GM23338 (cell line): ENCODE results near the gene SPNS3. TPM values are rescaled to one million over a fixed set of nuclear protein-coding genes. Genes with fewer than 3 reads are reported as not detected.
A peak's percentile ranks its signal among the peaks of the same experiment; 100 is the strongest.

ENCODE experiments used
- ATAC-seq: fragments of 200-7000 bp; cut with Tn5 transposase; 3 replicates; pipeline ENCODE4 v1.9.1; 2020
- DNase-seq: peaks from one replicate; pipeline ENCODE4 v3.0.0-alpha.2; 2015; ENCODE audit warnings: low spot score
- H2AFZ ChIP-seq: fragments of 200-600 bp; sonication (generic); 2 replicates; pipeline ENCODE4 v1.8.0; 2016; ENCODE audit warnings: antibody characterized with exemption, mild to moderate bottlenecking, moderate library complexity
- H3F3A ChIP-seq: fragments of 200-600 bp; sonication (generic); replicated peaks from 2 replicates; pipeline ENCODE4 v1.8.0; 2017; ENCODE audit warnings: antibody characterized with exemption, mixed run types, low read depth
- H3K27ac ChIP-seq: fragments of 200-600 bp; sonication (generic); 2 replicates; pipeline ENCODE4 v1.6.1; 2016; ENCODE audit warnings: low read depth
- H3K27me3 ChIP-seq: fragments of 200-600 bp; sonication (generic); 2 replicates; pipeline ENCODE4 v1.8.0; 2016; ENCODE audit warnings: mild to moderate bottlenecking, mixed run types, moderate library complexity; ENCODE audit not compliant: insufficient read depth
- H3K36me3 ChIP-seq: fragments of 200-600 bp; sonication (generic); 2 replicates; pipeline ENCODE4 v1.8.0; 2016; ENCODE audit warnings: mild to moderate bottlenecking; ENCODE audit not compliant: insufficient read depth
- H3K4me1 ChIP-seq: fragments of 200-600 bp; sonication (generic); 2 replicates; pipeline ENCODE4 v1.8.0; 2016; ENCODE audit warnings: mild to moderate bottlenecking, moderate library complexity; ENCODE audit not compliant: insufficient read depth
- H3K4me2 ChIP-seq: fragments of 200-600 bp; sonication (generic); 2 replicates; pipeline ENCODE4 v1.7.1; 2017; ENCODE audit warnings: mixed run types
- H3K4me3 ChIP-seq: fragments of 200-600 bp; sonication (generic); 2 replicates; pipeline ENCODE4 v1.6.1; 2016; ENCODE audit warnings: mixed run types
- H3K79me2 ChIP-seq: fragments of 200-600 bp; sonication (generic); replicated peaks from 2 replicates; pipeline ENCODE4 v1.8.0; 2017; ENCODE audit warnings: mild to moderate bottlenecking; ENCODE audit not compliant: insufficient read depth
- H3K9me2 ChIP-seq: fragments of 200-600 bp; sonication (generic); 2 replicates; pipeline ENCODE4 v1.8.0; 2017; ENCODE audit not compliant: insufficient read depth
- H4K20me1 ChIP-seq: fragments of 200-600 bp; sonication (generic); replicated peaks from 2 replicates; pipeline ENCODE4 v1.8.0; 2017; ENCODE audit warnings: mild to moderate bottlenecking; ENCODE audit not compliant: insufficient read depth
- H3K27ac Mint-ChIP-seq: 2 replicates; pipeline ENCODE4 v1.8.0; 2020; ENCODE audit warnings: inconsistent platforms, mild to moderate bottlenecking, moderate library complexity, mixed read lengths
- H3K27me3 Mint-ChIP-seq: 3 replicates; pipeline ENCODE4 v1.8.0; 2022; ENCODE audit warnings: low read depth, mild to moderate bottlenecking, moderate library complexity, mixed read lengths, inconsistent platforms; ENCODE audit not compliant: insufficient read depth, poor library complexity
- H3K36me3 Mint-ChIP-seq: 3 replicates; pipeline ENCODE4 v1.8.0; 2021; ENCODE audit warnings: low read depth, mild to moderate bottlenecking, inconsistent platforms, moderate library complexity, mixed read lengths
- H3K4me1 Mint-ChIP-seq: 3 replicates; pipeline ENCODE4 v1.8.0; 2020; ENCODE audit warnings: mild to moderate bottlenecking, inconsistent platforms, mixed read lengths
- H3K4me3 Mint-ChIP-seq: 3 replicates; pipeline ENCODE4 v1.8.0; 2021; ENCODE audit warnings: moderate library complexity, mild to moderate bottlenecking, inconsistent platforms, mixed read lengths
- H3K9me3 Mint-ChIP-seq: 3 replicates; pipeline ENCODE4 v1.8.0; 2020; ENCODE audit warnings: moderate library complexity, mild to moderate bottlenecking, inconsistent platforms, mixed read lengths
- CREB1 ChIP-seq: fragments of 250-450 bp; sonication (Bioruptor Pico); IDR thresholded peaks from 2 replicates; pipeline ENCODE4 v1.5.0; 2020; ENCODE audit warnings: low read depth, mild to moderate bottlenecking, moderate library complexity
- EZH2phosphoT487 ChIP-seq: fragments of 200-600 bp; sonication (generic); IDR thresholded peaks from one replicate; pipeline ENCODE4 v1.8.1; 2018; ENCODE audit warnings: antibody characterized with exemption; ENCODE audit not compliant: unreplicated experiment
- JUNB ChIP-seq: IDR thresholded peaks from one replicate; pipeline ENCODE4 v1.6.1; 2016; ENCODE audit warnings: antibody characterized with exemption; ENCODE audit not compliant: unreplicated experiment
- NANOG ChIP-seq: IDR thresholded peaks from 2 replicates; pipeline ENCODE4 v1.6.1; 2016; ENCODE audit warnings: antibody characterized with exemption, borderline replicate concordance
- POLR2AphosphoS5 ChIP-seq: IDR thresholded peaks from 2 replicates; pipeline ENCODE4 v1.6.1; 2016; ENCODE audit warnings: antibody characterized with exemption, low read depth
- REST ChIP-seq: IDR thresholded peaks from one replicate; pipeline ENCODE4 v1.6.1; 2018; ENCODE audit warnings: antibody characterized with exemption; ENCODE audit not compliant: unreplicated experiment
- ZNF114 ChIP-seq: fragments of 250-450 bp; sonication (Bioruptor Pico); IDR thresholded peaks from 2 replicates; pipeline ENCODE4 v1.5.0; 2020; ENCODE audit warnings: mild to moderate bottlenecking, moderate library complexity
- ZNF331 ChIP-seq: fragments of 250-450 bp; sonication (Bioruptor Pico); IDR thresholded peaks from 2 replicates; pipeline ENCODE4 v1.5.0; 2020; ENCODE audit warnings: low read depth, mild to moderate bottlenecking, moderate library complexity
- ZNF462 ChIP-seq: fragments of 250-450 bp; sonication (Bioruptor Pico); IDR thresholded peaks from 2 replicates; pipeline ENCODE4 v1.5.0; 2020; ENCODE audit warnings: mild to moderate bottlenecking, moderate library complexity
- polyA plus RNA-seq: library from polyadenylated mRNA; unstranded; fragments of >200 nt; fragmentation: Nextera tagmentation; extraction: Ambion mirVana; gene quantifications from 2 replicates; pipeline ENCODE4 v1.2.1, GENCODE V29; 2016
- total RNA-seq: library from RNA; depleted of rRNA; stranded (reverse); fragments of >200 nt; shearing (Covaris generic); gene quantifications from 2 replicates; pipeline ENCODE4 v1.2.3, GENCODE V29; 2014

Gene SPNS3
- total and polyA plus RNA-seq, 2 experiments from 2014 or later, result not detected

GRCh38 chr17:4536259-4536741 is 102.6 kb downstream of the SPNS3 start:
- H3K27ac ChIP-seq, result no peak overlapping the region; the same call in 1 of the 2 replicates
- H3F3A ChIP-seq, result peaks cover 10% of the 10 kb centered on the region
- H3K4me3 ChIP-seq, result peak overlapping the region; percentile 50
- Mint-ChIP-seq H3K9me3 (no peaks in the 10 kb centered on the region; the same call in 2 of the 3 replicates), H3K27ac (peak overlapping the region; percentile 56; the same call in 1 of the 2 replicates), H3K36me3 (peaks cover 32% of the 10 kb centered on the region), H3K27me3 (peaks cover 61% of the 10 kb centered on the region), H3K4me1 (peaks cover 21% of the 10 kb centered on the region), H3K4me3 (peak overlapping the region; percentile 65)
- H3K4me1 ChIP-seq, result peaks cover 7% of the 10 kb centered on the region; the same call in 1 of the 2 replicates
- no peaks in the 10 kb centered on the region for H3K79me2 ChIP-seq
- H3K36me3 ChIP-seq, result no peaks in the 10 kb centered on the region; the same call in 1 of the 2 replicates
- no peak overlapping the region for H2AFZ ChIP-seq
- no peaks in the 10 kb centered on the region for H3K9me2 ChIP-seq
- peak; percentile 38 for ATAC-seq
- TF ChIP-seq EZH2phosphoT487 (no peak), CREB1 (peak; percentile 26; the same call in 1 of the 2 replicates), POLR2AphosphoS5 (peak; percentile 56)
- peaks cover 8% of the 10 kb centered on the region for H4K20me1 ChIP-seq
- peak; percentile 62 for DNase-seq
- peak overlapping the region; percentile 75 for H3K4me2 ChIP-seq
- peaks cover 13% of the 10 kb centered on the region for H3K27me3 ChIP-seq

- no peak for TF ChIP-seq ZNF331 (CRISPR knock-in tag)
- TF ChIP-seq CREB1, result no peak
- TF ChIP-seq REST, result no peak
- TF ChIP-seq JUNB, result no peak
- no peak for TF ChIP-seq ZNF114 (CRISPR knock-in tag)
- TF ChIP-seq NANOG, result no peak
- TF ChIP-seq ZNF462, result no peak
- H3K4me3 ChIP-seq, result peak overlapping the region; percentile 50
- ATAC-seq (peak; percentile 1), DNase-seq (peak; percentile 30)
- H3K27me3 ChIP-seq, result peaks cover 7% of the 10 kb centered on the region
- Mint-ChIP-seq H3K36me3 (peaks cover 37% of the 10 kb centered on the region), H3K27ac (no peak overlapping the region), H3K4me1 (peaks cover 20% of the 10 kb centered on the region), H3K4me3 (peak overlapping the region; percentile 65; the same call in 2 of the 3 replicates), H3K9me3 (no peaks in the 10 kb centered on the region; the same call in 2 of the 3 replicates), H3K27me3 (peaks cover 60% of the 10 kb centered on the region)
- H3K9me2 ChIP-seq, result no peaks in the 10 kb centered on the region
- peaks cover 8% of the 10 kb centered on the region for H4K20me1 ChIP-seq
- no peaks in the 10 kb centered on the region; the same call in 1 of the 2 replicates for H3K36me3 ChIP-seq
- peaks cover 7% of the 10 kb centered on the region; the same call in 1 of the 2 replicates for H3K4me1 ChIP-seq
- peak overlapping the region; percentile 75 for H3K4me2 ChIP-seq
- peaks cover 10% of the 10 kb centered on the region for H3F3A ChIP-seq
- H2AFZ ChIP-seq, result no peak overlapping the region
- no peaks in the 10 kb centered on the region for H3K79me2 ChIP-seq
- H3K27ac ChIP-seq, result no peak overlapping the region; the same call in 1 of the 2 replicates
These were observed 103.1 kb downstream of the SPNS3 start for GRCh38 chr17:4536742-4537411.
